Stimulated activated memory B cell treated with anti-CD40 and anti-IgM and Interleukin-4, amounts not matched to agents 10 μg/mL and 1 μg/mL and 100 μg/mL, for 72 hours (primary cell): ENCODE results near the gene IER3IP1.
"Not testable (repeated sequence)": the region's sequence is repeated elsewhere in the genome, so short reads cannot be mapped to it uniquely, and the experiment has no call there.

Experiments
- ATAC-seq: fragments of 150-1000 bp; cut with Tn5 transposase; 2 replicates; pipeline ENCODE4 v1.10.0; 2021
- H3K27ac Mint-ChIP-seq: one replicate; pipeline ENCODE4 v1.8.0; 2022; ENCODE audit warnings: mild to moderate bottlenecking, mixed read lengths
- H3K27me3 Mint-ChIP-seq: one replicate; pipeline ENCODE4 v1.8.0; 2022; ENCODE audit warnings: mixed read lengths
- H3K36me3 Mint-ChIP-seq: one replicate; pipeline ENCODE4 v1.8.0; 2022; ENCODE audit warnings: mixed read lengths
- H3K4me1 Mint-ChIP-seq: one replicate; pipeline ENCODE4 v1.8.0; 2022; ENCODE audit warnings: mixed read lengths
- H3K4me3 Mint-ChIP-seq: one replicate; pipeline ENCODE4 v1.8.0; 2022; ENCODE audit warnings: mild to moderate bottlenecking, moderate library complexity, mixed read lengths
- H3K9me3 Mint-ChIP-seq: one replicate; pipeline ENCODE4 v1.8.0; 2022; ENCODE audit warnings: mixed read lengths

The IER3IP1 gene, protein sequence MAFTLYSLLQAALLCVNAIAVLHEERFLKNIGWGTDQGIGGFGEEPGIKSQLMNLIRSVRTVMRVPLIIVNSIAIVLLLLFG

DNA sequence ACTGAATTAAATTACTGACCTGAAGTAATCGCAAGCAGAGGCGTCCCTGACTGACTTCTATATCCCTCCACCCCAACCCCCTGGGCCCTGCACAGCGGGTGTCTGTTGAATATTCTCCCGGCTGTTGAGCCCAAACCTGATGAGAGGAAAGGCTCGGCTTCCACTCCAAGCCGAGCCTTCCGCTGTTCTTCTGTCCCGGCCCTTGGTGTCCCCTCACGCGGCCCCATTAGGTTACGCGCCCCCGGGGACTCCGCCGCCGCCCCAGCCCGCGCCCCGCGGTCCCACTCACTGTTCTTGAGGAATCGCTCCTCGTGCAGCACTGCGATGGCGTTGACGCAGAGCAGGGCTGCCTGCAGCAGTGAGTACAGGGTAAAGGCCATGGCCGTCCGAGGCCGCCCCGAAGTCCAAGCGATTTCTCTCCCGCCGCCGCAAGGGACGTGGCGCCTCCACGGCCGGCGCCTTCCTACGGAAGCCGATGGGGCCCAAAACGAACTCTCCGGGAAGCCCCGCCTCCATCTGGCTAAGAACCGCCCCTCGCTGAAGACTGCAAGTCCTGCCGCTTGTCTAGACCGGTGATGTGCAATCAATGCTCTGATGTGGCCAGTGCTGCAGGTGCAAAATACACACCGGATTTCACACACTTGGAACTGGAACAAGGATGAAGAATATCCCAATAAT is at the start of gene IER3IP1:
TSS of gene IER3IP1 (minus strand) at position 467 of the 678 bp plus-strand sequence. CDS start at position 380, 87 bp downstream.
- Mint-ChIP-seq H3K9me3 (no peaks in the 10 kb centered on the region), H3K4me3 (no peak within 1 kb of the TSS), H3K27me3 (no peaks in the 10 kb centered on the region), H3K36me3 (no peaks in the 10 kb centered on the region), H3K4me1 (peaks cover 9% of the 10 kb centered on the region), H3K27ac (no peak within 1 kb of the TSS)
- peak; percentile 93 for ATAC-seq

DNA sequence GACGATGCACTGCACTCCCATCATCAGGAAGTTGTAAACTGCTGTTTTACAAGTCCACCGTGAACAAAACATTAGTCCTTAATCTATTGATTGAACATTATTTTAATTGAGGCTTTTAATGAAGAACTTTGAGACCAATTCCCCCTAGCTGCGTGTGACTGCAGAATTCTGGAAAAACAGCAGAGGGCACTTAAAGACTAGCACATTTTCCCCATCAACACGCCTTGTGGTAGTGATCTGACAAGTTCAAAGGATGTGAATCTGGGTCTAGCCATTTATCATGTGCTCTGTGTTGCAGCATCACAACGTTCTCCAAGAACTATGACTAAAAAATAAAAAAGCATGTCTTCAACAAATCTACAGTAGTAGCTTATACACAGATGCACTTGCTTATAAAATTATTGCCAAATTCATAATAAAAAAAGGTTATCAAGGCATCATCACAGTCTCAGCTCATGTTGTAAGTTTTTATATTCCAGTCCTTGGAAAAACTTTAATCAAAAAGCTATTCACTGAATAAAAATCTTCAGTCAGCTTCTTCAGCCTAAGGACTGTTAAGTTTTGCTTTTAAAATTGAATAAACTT is 39.5 kb upstream of the IER3IP1 start:
- Mint-ChIP-seq H3K9me3 (no peaks in the 10 kb centered on the region), H3K4me1 (peaks cover 6% of the 10 kb centered on the region), H3K27me3 (peaks cover 31% of the 10 kb centered on the region), H3K4me3 (no peak overlapping the region), H3K36me3 (no peaks in the 10 kb centered on the region), H3K27ac (no peak overlapping the region)
- no peak for ATAC-seq

- H3K27ac Mint-ChIP-seq, result no peak overlapping the region
- H3K27me3 Mint-ChIP-seq, result peaks cover 50% of the 10 kb centered on the region
These were observed 33.0 kb upstream of the IER3IP1 start for GRCh38 chr18:47209171-47209570.

GRCh38 chr18:47206945-47207637 is 30.9 kb upstream of the IER3IP1 start:
- Mint-ChIP-seq H3K4me3 (no peak overlapping the region), H3K27ac (no peak overlapping the region), H3K27me3 (peaks cover 43% of the 10 kb centered on the region), H3K9me3 (no peaks in the 10 kb centered on the region), H3K4me1 (no peaks in the 10 kb centered on the region), H3K36me3 (no peaks in the 10 kb centered on the region)
- no peak for ATAC-seq

More at GRCh38 chr18:47209171-47209570, 33.0 kb upstream of the IER3IP1 start:
- Mint-ChIP-seq H3K4me1 (no peaks in the 10 kb centered on the region), H3K9me3 (no peaks in the 10 kb centered on the region), H3K4me3 (no peak overlapping the region), H3K36me3 (no peaks in the 10 kb centered on the region)
- no peak for ATAC-seq

- ATAC-seq, result no peak
- H3K9me3 Mint-ChIP-seq, result no peaks in the 10 kb centered on the region
- peaks cover 26% of the 10 kb centered on the region for H3K27me3 Mint-ChIP-seq
- no peaks in the 10 kb centered on the region for H3K36me3 Mint-ChIP-seq
- no peak overlapping the region for H3K4me3 Mint-ChIP-seq
- H3K27ac Mint-ChIP-seq, result no peak overlapping the region
- no peaks in the 10 kb centered on the region for H3K4me1 Mint-ChIP-seq
These were observed 28.9 kb upstream of the IER3IP1 start for GRCh38 chr18:47204908-47205522.

DNA sequence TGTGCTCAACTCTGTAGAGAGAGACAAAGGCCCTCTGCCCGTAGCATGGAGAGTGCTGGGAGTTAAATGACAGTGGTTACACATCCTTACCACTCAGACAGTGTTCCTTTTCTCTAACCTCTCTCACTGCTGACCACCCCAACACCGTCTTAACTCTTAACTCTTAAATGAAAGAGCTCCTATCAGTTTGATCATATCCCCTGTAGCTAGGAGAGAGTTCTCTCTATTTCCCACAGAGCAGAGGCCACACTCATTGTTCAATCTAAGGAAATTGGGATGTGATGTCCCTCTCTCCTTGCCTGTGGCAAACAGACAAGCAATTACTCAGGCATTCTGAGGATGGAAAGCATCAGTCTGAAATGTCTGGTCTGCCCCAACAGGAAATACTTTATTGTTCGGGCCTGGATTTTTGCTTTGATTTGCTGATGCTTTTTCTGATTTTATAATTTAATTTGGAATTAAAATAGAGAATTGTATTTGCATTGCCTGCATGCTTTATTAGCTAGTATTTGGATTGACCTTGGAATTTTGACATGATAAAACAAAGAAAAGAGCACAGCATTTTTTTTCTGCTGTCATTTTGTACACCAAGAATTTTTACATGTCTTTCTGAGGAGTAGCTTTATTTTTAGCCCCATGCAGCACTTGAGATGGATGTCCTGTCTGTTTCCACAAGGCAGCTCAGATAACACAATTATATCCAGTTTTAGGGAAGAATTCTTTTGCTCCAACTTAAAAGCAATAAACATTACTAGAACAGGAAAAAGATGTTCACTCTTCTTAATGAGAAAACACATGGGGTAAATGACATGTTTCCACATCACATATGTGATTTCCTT is 27.7 kb upstream of the IER3IP1 start:
- ATAC-seq, result no peak
- Mint-ChIP-seq H3K4me1 (no peaks in the 10 kb centered on the region), H3K36me3 (no peaks in the 10 kb centered on the region), H3K9me3 (no peaks in the 10 kb centered on the region), H3K4me3 (no peak overlapping the region), H3K27ac (no peak overlapping the region), H3K27me3 (peaks cover 14% of the 10 kb centered on the region)

DNA sequence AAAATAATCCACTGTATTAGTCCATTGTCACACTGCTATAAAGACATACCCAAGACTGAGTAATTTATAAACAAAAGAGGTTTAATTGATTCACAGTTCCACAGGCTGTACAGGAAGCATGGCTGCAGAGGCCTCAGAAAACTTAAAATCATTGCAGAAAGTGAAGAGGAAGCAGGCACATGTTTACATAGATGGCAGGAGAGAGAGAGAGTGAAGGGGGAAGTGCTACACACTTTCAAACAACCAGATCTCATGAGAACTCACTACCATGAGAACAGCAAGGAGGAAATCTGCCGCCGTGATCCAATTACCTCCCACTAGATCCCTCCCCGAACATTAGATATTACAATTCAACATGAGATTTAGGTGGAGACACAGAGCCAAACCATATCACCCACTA is 19.8 kb upstream of the IER3IP1 start:
- not testable (repeated sequence) for H3K4me3 Mint-ChIP-seq, H3K4me1 Mint-ChIP-seq, ATAC-seq, H3K36me3 Mint-ChIP-seq, H3K9me3 Mint-ChIP-seq, H3K27ac Mint-ChIP-seq
- H3K27me3 Mint-ChIP-seq, result peaks cover 12% of the 10 kb centered on the region

- Mint-ChIP-seq H3K4me1 (peaks cover 8% of the 10 kb centered on the region), H3K36me3 (no peaks in the 10 kb centered on the region), H3K27me3 (peaks cover 7% of the 10 kb centered on the region), H3K27ac (no peak overlapping the region), H3K4me3 (no peak overlapping the region), H3K9me3 (peaks cover 2% of the 10 kb centered on the region)
- ATAC-seq, result no peak
These were observed 15.8 kb upstream of the IER3IP1 start for GRCh38 chr18:47191961-47192360.

- Mint-ChIP-seq H3K4me1 (no peaks in the 10 kb centered on the region), H3K4me3 (no peak overlapping the region), H3K27me3 (peaks cover 9% of the 10 kb centered on the region), H3K9me3 (peaks cover 22% of the 10 kb centered on the region), H3K27ac (no peak overlapping the region), H3K36me3 (no peaks in the 10 kb centered on the region)
- no peak for ATAC-seq
These were observed 11.6 kb upstream of the IER3IP1 start for GRCh38 chr18:47187721-47188120.

DNA sequence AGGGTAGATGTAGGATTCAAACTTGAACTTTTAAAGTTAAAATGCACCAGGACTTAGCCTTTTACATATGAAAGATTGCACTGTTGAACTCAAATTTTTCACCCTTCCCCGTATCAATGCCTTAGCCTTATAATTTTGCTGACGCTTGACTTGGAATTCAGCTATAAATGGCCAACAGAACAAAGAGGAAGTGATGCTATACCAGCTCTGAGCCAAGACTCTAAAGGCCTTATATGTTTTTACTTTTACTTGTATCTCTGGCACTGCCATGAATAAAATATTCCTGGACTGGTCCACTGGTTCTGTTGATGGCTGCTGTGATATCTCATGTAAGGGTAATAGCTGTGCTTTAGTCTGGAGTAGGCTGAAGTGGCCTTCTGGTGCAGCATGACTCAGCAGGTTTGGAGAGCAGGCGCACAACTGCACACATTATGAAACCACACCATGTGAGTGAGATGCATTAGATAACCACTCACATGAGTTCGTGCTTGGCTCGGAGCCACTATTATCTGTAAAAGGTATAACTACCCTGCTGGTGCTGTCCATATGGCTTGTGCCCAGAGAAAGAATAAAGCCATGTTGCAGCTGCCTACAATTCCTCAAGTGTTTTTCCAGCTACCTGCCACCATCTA is 8.4 kb upstream of the IER3IP1 start:
- Mint-ChIP-seq H3K4me1 (peaks cover 12% of the 10 kb centered on the region), H3K36me3 (no peaks in the 10 kb centered on the region), H3K4me3 (no peak overlapping the region), H3K27ac (no peak overlapping the region), H3K27me3 (peaks cover 9% of the 10 kb centered on the region), H3K9me3 (peaks cover 22% of the 10 kb centered on the region)
- no peak for ATAC-seq

GRCh38 chr18:47182156-47182555 is 6.0 kb upstream of the IER3IP1 start:
- H3K27me3 Mint-ChIP-seq, H3K27ac Mint-ChIP-seq, H3K4me3 Mint-ChIP-seq, ATAC-seq, H3K36me3 Mint-ChIP-seq: not testable (repeated sequence)
- peaks cover 21% of the 10 kb centered on the region for H3K9me3 Mint-ChIP-seq
- peaks cover 12% of the 10 kb centered on the region for H3K4me1 Mint-ChIP-seq

DNA sequence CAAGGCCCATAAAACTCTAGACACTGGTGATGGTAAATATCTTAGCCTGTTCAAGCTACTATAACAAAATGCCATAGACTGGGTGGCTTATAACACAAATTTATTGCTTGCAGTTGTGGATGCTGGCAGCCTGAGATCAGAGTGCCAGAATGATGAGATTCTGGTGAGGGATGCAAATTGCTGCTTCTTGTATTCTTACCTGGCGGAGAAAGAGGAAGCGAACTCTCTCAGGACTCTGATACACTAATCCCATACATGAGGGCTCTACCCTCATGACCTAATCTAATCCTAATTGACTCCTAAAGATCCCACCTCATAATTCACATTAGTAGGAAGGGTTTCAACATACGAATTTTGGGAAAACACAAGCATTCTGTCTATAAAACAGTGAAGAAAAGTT is 4.6 kb upstream of the IER3IP1 start:
- no peak overlapping the region for H3K4me3 Mint-ChIP-seq
- peaks cover 16% of the 10 kb centered on the region for H3K9me3 Mint-ChIP-seq
- no peaks in the 10 kb centered on the region for H3K27me3 Mint-ChIP-seq
- H3K36me3 Mint-ChIP-seq, result no peaks in the 10 kb centered on the region
- no peak overlapping the region for H3K27ac Mint-ChIP-seq
- H3K4me1 Mint-ChIP-seq, result peaks cover 12% of the 10 kb centered on the region
- no peak for ATAC-seq

- H3K27me3 Mint-ChIP-seq, result no peaks in the 10 kb centered on the region
- no peak for ATAC-seq
- H3K27ac Mint-ChIP-seq, result no peak overlapping the region
- H3K4me3 Mint-ChIP-seq, result no peak overlapping the region
- H3K36me3 Mint-ChIP-seq, result no peaks in the 10 kb centered on the region
- peaks cover 12% of the 10 kb centered on the region for H3K4me1 Mint-ChIP-seq
- H3K9me3 Mint-ChIP-seq, result peaks cover 9% of the 10 kb centered on the region
These were observed 3.4 kb upstream of the IER3IP1 start for GRCh38 chr18:47179520-47179919.

GRCh38 chr18:47175283-47175897 is 774 bp downstream of the IER3IP1 start:
- ATAC-seq, result peak; percentile 22
- H3K4me3 Mint-ChIP-seq, result no peak overlapping the region
- no peaks in the 10 kb centered on the region for H3K36me3 Mint-ChIP-seq
- H3K4me1 Mint-ChIP-seq, result peaks cover 3% of the 10 kb centered on the region
- H3K27me3 Mint-ChIP-seq, result no peaks in the 10 kb centered on the region
- no peaks in the 10 kb centered on the region for H3K9me3 Mint-ChIP-seq
- H3K27ac Mint-ChIP-seq, result no peak overlapping the region
